H1 (cell line): ENCODE results near the gene TMEM178B.

ENCODE experiments used
- CTCF ChIP-seq, 3 experiments: IDR thresholded peaks; 1 replicate in 2 of 3; 2 replicates in 1 of 3; pipeline versions ENCODE4 v1.5.1 to v1.6.1; 2011; ENCODE audit warnings: low read length in 3 of 3, mild to moderate bottlenecking in 3 of 3, inconsistent platforms in 2 of 3, low read depth in 1 of 3, moderate library complexity in 1 of 3; ENCODE audit not compliant: insufficient read depth in 1 of 3; ENCODE audit errors: control extremely low read depth in 1 of 3
- GABPA ChIP-seq: IDR thresholded peaks from 2 replicates; pipeline ENCODE4 v1.6.1; 2011; ENCODE audit warnings: mild to moderate bottlenecking, low read length, moderate library complexity, borderline replicate concordance; ENCODE audit not compliant: insufficient read depth
- MAFK ChIP-seq: IDR thresholded peaks from 2 replicates; pipeline ENCODE4 v1.6.1; 2012; ENCODE audit warnings: low read depth, mild to moderate bottlenecking, improper control_type of control experiment, low read length

DNA sequence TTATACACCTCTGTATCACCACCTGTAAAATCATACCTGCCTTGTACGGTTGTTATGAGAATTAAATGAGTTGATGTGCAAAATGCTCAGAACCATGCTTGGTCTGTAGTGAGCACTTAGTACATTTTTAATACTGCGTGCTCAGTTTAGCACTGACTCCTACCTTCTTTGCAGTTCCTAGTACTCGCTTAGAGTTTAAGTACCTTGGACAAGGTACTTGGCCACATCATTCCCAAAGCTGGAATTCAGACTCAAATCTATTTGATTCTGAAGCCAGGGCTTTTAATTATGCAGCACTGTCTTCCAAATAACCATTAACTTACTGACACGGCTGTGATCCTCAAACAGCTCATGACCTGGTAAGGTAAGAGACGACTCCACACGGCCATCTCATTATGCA, 377.4 kb downstream of the TMEM178B start:
- TF ChIP-seq CTCF (IDR thresholded peaks at IDR 0.05; ENCODE audit: control extremely low read depth in 1 of 3, insufficient read depth in 1 of 3, low read depth in 1 of 3, low read length in 3 of 3) (no peak), MAFK (no peak), GABPA (no peak)
